AG09319 (cell line): ENCODE results near the gene YWHAQ.

Experiments used
- DNase-seq: peaks from one replicate; pipeline ENCODE4 v3.0.0-alpha.2; 2010; ENCODE audit warnings: low read depth; ENCODE audit errors: extremely low read depth
- CTCF ChIP-seq: IDR thresholded peaks from 2 replicates; pipeline ENCODE4 v1.5.1; 2011; ENCODE audit warnings: low read depth, mild to moderate bottlenecking, inconsistent platforms, low read length, moderate library complexity

YWHAQ gene

GRCh38 chr2:9660781-9661180 is 30.0 kb upstream of the YWHAQ start:
- no peak for DNase-seq
- no peak for TF ChIP-seq CTCF

- DNase-seq, result no peak
- TF ChIP-seq CTCF, result no peak
Measured at GRCh38 chr2:9660154-9660553, 29.4 kb upstream of the YWHAQ start.

GRCh38 chr2:9658972-9659371 is 28.2 kb upstream of the YWHAQ start:
- no peak for TF ChIP-seq CTCF
- DNase-seq, result no peak

- TF ChIP-seq CTCF, result no peak
- DNase-seq, result no peak
Measured at GRCh38 chr2:9657731-9658130, 26.9 kb upstream of the YWHAQ start.

- no peak for DNase-seq
- no peak for TF ChIP-seq CTCF
Measured at GRCh38 chr2:9657083-9657482, 26.3 kb upstream of the YWHAQ start.

- DNase-seq, result peak; percentile 45
- TF ChIP-seq CTCF, result no peak
Measured at GRCh38 chr2:9656270-9656766, 25.5 kb upstream of the YWHAQ start.

GRCh38 chr2:9655441-9656269 is 24.9 kb upstream of the YWHAQ start:
- DNase-seq, result no peak
- no peak for TF ChIP-seq CTCF
